Amniotic epithelial cell (primary cell): ENCODE data around the gene TMEM258.
A peak's percentile ranks its signal among the peaks of the same experiment; 100 is the strongest.

Experiments
- DNase-seq: peaks from one replicate; pipeline ENCODE4 v3.0.0-alpha.2; 2010; ENCODE audit warnings: low read depth

TMEM258 gene

DNA sequence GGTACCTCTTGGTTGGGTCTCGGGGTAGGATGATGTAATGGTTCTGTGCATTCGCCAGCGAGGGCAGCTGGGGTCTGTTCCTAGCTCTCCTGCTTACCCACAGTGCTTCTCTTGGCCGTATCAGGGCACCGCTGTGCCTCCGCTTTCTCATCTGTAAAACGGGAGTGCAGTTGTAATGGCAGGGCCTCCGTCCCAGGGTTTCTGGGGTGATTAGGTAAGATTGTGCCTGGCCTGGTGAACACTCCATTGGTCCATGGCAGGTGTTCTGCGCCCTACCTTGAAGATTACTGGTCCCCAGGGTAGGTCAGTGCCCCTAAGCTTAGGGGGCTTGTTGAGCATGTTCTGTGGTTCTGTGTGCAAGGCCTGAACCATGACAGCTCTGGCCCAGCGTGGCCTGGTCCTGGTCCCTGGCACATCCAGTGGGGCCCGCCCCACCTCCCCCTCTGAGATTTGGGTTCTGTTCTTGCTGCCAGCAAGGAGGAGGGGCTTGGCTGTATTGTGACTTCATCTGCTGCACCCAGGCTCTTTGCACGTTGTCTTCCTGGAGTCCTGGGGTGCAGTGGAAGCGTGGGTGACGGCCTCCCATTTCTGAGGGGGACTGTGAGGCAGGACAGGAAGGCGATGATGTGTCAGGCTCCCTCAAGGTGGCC lies 35.1 kb downstream of the TMEM258 start:
- DNase-seq: no peak

- DNase-seq: peak; percentile 52
These were observed 35.8 kb downstream of the TMEM258 start for GRCh38 chr11:61756452-61757212.

DNA sequence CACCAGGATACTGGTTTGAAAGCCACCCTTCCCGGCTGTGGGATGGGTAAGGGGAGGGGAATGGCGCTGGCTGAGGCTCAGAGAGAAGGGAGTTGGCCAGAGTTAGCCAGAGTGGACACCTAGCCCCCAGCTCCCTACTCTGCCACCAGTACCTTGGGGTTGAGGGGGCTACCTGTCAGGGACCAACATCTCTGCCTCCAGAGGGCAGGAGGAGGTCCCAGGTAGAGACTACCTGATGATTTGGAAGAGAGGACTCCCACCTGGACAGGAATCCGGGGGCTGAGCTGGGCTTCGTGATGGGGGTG lies 36.3 kb downstream of the TMEM258 start:
- DNase-seq: no peak

- peak; percentile 95 for DNase-seq
These were observed 37.6 kb downstream of the TMEM258 start for GRCh38 chr11:61754534-61755482.

GRCh38 chr11:61753672-61754071 lies 38.7 kb downstream of the TMEM258 start:
- DNase-seq: no peak

GRCh38 chr11:61752925-61753521 lies 39.4 kb downstream of the TMEM258 start:
- no peak for DNase-seq

DNA sequence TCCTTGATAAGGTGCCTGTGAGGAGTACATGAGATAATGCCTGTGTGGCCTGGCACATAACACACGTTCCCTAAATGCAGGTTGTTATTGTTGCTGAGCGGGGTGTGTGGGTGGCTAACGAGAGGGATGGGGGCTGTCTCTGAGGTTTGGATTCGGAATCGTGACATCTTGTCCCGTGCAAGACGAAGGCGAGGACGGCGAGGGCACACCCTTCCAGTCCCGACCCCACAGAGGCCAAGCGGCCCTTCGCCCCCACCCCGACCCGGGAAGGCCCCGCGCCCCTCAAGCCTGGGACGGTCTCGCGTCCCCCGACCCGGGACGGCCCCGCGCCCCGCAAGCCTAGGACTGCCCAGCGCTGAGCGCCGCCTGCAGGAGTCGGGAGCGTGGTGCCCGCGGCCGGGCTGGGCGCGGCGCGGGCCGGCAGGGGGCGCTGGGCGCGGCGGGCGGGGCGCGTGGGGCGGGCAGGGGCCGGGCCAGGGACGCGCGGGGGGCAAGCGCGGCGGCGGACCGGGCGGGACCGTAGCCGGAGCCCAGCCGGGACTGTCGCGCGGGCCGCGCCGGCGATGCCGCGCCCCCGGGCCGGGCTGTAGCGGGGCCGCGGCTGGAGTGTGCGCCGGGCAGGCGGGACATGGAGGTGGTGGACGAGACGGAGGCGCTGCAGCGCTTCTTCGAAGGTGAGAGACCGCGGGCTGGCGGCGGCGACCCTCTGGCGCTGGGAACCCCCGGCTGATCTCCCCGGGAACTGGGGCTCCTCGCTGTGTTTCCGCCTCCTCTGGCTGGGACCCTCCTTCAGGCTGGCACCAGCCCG lies 40.1 kb downstream of the TMEM258 start, which contains the start of gene MYRF:
TSS of gene MYRF (plus strand) at position 520 of the 808 bp plus-strand sequence. CDS start at position 629, 109 bp downstream.
- no peak for DNase-seq

DNA sequence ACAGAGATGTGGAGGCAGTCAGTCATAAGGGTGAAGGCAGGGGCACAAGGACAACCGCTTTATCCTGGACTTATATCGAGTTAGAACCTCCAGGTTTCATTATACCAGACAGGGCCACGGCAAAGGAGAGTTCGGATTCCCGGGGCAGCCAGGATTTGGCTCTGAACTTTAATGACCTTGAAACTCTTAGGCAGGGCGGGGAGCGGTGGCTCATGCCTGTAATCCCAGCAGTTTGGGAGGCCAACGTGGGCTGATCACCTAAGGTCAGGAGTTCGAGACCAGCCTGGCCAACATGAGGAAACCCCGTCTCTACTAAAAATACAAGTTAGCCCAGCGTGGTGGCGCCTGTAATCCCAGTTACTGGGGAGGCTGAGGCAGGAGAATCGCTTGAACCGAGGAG lies 41.0 kb downstream of the TMEM258 start:
- no peak for DNase-seq

DNA sequence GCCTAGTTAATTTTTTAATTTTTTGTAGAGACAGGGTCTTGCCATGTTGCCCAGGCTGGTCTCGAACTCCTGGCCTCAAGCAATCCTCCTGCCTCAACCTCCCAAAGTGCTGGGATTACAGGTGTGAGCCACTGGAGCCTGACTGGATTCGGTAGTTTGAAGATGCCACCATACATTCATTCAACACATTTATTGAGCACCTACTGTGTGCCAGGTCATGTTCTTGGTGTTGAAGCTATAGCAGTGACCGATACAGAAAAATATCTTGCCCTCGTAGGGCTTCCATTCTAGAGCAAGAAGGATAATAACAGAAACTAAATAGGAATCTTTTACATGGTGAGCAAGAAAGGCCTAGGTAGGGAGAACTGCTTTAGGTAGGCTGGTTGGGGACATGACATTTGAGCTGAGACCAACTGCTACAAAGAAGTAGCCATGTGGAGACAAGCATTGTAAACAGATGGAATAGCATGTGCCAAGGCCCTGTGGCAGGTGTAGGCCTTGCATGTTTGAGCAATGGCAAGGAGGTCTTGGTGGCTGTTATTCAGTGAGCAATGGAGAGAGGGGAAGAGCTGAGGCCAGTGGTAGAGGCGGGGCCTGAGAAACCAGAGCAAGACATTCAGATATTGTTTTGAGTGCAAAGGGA lies 41.6 kb downstream of the TMEM258 start:
- no peak for DNase-seq

- peak; percentile 78 for DNase-seq
These were observed 42.7 kb downstream of the TMEM258 start for GRCh38 chr11:61749591-61750217.

DNA sequence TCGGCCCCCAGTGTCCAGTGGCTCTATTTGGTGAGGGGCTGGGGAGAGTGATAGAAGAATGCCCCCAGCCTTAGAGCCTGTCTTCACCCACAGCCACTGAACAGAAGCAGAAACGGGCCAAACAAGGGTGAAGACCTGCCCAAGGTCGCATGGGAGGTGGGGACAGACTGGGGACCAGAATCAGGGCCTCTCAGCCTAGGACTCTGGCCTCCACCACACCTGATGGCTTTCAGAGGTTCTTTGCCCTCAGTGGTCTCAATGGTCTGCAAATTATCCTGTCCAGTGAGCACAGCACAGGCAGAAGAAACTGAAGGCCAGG lies 44.5 kb downstream of the TMEM258 start:
- DNase-seq: no peak

GRCh38 chr11:61747192-61747966 lies 45.0 kb downstream of the TMEM258 start:
- DNase-seq: peak; percentile 62

DNA sequence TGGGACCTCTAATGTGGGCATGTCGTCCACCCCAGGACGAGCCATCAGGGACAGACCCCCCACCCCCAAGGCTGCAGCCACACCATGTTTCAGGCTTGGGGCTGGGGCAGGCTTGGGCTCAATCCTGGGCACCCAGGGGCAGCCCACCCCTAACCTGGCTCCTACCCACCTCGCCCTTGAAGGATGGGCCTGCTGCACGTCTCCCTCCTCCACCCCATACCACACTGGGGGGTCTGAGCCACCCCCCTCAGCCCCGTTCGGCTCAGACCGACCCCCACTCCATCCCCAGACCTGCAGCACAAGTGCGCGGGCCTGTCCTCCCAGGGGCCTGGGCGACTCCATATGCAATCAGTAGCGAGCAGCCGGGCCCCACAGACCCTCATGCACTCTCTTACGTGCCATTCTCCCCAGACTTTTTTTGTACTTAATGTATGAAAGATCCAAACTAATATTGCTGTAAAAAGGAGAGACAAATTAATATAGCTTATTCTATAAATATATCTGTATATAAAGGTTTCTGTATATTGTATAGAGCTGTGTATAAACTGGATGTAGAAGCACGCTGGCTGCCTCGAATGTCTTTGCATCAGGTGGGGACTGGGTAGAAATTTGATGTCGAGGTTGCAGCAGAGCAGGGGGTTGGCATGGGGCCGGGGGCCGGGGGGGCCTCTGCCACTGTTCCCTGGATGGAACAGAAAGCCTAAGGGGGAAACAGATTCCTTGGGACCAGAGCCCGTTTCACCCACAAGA lies 45.8 kb downstream of the TMEM258 start:
- no peak for DNase-seq

DNA sequence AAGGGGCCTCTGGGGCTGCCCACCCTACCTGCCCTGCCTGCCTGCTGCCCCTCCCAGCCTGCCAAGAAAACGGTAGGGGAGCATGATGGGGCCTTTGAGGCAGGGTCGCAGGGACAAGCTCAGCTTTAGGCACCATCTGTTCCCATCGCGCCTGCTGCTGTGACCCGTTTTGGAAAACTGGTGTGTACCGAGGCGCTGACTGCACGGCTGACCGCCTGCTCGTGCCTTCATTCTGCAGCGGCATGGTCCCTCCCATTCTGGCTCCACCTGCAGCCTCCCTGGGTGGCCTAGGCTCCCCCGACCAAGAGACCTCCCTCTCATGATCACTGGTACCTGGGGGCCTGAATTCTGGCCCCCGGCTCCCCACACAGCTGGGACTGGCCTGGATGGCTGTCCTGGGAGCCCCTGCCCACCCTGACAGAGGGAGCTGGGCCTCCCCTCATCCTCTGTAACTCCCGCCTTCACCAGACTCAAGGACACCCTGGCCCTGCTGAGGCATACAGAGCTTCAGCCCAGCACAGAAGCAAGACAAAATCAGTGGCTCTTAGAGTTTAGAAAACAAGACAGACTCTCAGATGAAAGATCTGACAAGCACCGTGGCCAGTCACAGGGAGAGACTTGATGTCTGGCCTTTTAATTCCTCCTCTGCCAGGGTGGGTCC lies 46.5 kb downstream of the TMEM258 start:
- no peak for DNase-seq

GRCh38 chr11:61744609-61745156 lies 47.7 kb downstream of the TMEM258 start:
- DNase-seq: no peak

DNA sequence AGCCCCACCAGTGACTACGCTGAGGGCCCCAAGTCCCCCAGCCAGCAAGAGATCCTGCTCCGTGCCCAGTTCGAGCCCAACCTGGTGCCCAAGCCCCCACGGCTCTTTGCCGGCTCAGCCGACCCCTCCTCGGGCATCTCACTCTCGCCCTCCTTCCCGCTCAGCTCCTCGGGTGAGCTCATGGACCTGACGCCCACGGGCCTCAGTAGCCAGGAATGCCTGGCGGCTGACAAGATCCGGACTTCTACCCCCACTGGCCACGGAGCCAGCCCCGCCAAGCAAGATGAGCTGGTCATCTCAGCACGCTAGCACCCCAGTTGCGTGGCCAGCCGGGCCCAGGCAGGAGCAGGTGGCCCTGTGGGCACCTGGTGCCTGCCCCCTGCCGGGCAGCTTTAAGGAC lies 48.2 kb downstream of the TMEM258 start:
- no peak for DNase-seq

DNA sequence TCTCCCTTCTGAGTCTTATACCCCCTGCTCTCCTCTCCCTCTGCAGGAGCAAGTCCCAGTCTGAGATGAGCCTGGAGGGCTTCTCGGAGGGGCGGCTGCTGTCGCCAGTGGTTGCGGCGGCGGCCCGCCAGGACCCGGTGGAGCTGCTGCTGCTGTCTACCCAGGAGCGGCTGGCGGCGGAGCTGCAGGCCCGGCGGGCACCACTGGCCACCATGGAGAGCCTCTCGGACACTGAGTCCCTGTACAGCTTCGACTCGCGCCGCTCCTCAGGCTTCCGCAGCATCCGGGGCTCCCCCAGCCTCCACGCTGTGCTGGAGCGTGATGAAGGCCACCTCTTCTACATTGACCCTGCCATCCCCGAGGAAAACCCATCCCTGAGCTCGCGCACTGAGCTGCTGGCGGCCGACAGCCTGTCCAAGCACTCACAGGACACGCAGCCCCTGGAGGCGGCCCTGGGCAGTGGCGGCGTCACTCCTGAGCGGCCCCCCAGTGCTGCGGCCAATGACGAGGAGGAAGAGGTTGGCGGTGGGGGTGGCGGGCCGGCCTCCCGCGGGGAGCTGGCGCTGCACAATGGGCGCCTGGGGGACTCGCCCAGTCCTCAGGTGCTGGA lies 48.8 kb downstream of the TMEM258 start:
- no peak for DNase-seq

DNA sequence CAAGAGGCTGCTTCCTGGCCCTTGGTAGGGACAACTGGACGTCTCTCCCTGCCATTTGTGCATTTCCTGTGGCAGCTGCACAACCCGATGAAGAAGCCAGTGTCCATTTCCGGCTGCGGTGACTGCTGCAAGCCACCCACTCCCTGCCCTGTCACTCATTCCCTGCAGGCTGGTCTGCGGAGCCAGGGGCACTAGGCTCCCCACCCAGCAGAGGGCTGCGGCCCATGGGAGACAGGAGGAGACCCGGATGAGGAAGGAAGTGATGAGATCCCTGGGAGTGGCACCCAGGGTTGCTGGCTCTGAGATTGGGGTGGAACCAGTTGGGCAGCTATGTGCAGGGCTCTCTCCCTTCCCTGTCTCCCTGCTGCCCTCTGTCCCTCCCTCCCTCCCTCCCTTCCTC lies 50.0 kb downstream of the TMEM258 start:
- DNase-seq: no peak
